ENCODE results near the gene OR4C45.
A peak's percentile ranks its signal among the peaks of the same experiment; 100 is the strongest.
"Not testable (repeated sequence)": the region's sequence is repeated elsewhere in the genome, so short reads cannot be mapped to it uniquely, and the experiment has no call there.

Gene OR4C45

DNA sequence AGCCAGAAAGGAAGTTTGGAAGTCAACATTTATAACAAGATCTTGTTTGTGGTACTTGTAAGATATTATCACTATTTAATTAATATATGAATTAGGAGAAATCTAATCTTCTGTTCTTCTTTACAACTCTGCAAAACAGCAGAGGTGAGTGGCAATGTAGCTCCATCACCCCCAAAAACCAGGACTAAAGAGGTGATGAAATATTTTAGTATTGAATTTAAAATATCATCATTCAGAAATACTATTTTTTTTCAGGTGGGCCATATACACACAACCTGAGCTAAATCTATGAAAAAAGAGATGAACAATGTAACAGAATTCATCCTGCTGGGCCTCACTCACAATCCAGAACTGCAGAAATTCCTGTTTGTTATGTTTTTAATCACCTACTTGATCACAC is at the start of gene OR4C45:
TSS of gene OR4C45 (plus strand) at position 301 of the 400 bp plus-strand sequence.
- no peak for DNase-seq (ENCODE audit: low read depth in 2 of 2)

- DNase-seq (ENCODE audit: low read depth in 2 of 2) = peak; percentile 3 to 6
These were observed 37.1 kb upstream of the OR4C45 start for GRCh38 chr11:49995565-49995964.

GRCh38 chr11:50030193-50030592 is 2.5 kb upstream of the OR4C45 start:
- DNase-seq (ENCODE audit: low read depth in 2 of 2) = no peak

DNA sequence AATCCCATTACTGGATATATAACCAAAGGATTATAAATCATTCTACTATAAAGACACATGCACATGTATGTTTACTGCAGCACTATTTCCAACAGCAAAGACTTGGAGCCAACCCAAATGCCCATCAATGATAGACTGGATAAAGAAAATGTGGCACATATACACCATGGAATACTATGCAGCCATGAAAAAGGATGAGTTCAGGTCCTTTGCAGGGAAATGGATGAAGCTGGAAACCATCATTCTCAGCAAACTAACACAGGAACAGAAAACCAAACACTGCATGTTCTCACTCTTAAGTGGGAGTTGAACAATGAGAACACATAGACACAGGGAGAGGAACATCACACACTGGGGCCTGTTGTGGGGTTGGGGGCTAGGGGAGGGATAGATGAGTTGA is 3.6 kb downstream of the OR4C45 start:
- DNase-seq (ENCODE audit: low read depth in 2 of 2) = not testable (repeated sequence)

DNA sequence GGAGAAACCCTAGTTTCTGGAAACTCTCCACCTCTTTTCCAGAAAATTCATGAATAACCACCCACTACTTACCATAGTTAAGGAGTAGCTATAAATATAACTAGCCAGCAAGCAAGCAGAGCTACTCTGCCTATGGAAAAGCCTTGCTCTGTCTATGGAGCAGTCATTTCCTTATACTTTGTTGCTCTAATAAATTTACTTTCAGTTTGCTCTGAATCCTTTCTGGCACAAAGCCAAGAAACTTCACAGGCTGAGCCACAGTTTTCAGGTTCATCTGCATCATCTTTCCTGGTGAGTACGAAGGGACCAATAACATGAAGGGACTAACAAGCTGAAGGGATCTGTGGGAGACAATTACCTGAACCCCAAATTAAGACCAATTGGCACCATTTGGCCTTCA is 4.6 kb downstream of the OR4C45 start:
- no peak for DNase-seq (ENCODE audit: low read depth in 2 of 2)

DNA sequence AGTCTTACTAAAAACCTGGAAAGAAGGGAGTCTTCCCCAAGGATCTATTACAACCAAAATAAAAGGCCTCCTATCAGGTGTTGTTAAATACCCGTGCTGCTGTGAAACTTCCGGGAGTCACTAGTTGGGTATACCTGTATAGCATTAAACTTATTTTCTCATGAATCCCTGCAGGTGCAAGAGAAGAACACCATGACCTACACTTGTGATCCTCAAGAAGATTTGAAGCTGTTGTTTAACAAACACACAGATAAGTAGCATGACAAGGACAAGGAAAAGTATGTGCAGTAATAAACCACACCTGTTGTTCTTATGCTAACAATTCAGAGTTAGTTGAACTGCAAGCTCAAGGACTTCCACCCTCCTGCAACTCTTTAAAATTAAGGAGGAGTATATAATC is 12.0 kb downstream of the OR4C45 start:
- DNase-seq (ENCODE audit: low read depth in 2 of 2) = no peak

DNA sequence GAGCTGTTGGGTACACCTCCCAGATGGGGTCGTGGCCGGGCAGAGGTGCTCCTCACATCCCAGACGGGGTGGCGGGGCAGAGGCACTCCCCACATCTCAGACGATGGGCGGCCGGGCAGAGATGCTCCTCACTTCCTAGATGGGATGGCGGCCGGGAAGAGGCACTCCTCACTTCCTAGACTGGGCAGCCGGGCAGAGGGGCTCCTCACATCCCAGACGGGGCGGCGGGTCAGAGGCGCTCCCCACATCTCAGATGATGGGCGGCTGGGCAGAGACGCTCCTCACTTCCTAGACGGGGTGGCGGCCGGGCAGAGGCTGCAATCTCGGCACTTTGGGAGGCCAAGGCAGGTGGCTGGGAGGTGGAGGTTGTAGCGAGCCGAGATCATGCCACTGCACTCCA is 30.4 kb downstream of the OR4C45 start:
- not testable (repeated sequence) for DNase-seq (ENCODE audit: low read depth in 2 of 2)

- DNase-seq (ENCODE audit: low read depth in 2 of 2) = no peak
These were observed 37.7 kb downstream of the OR4C45 start for GRCh38 chr11:50070389-50070788.

DNA sequence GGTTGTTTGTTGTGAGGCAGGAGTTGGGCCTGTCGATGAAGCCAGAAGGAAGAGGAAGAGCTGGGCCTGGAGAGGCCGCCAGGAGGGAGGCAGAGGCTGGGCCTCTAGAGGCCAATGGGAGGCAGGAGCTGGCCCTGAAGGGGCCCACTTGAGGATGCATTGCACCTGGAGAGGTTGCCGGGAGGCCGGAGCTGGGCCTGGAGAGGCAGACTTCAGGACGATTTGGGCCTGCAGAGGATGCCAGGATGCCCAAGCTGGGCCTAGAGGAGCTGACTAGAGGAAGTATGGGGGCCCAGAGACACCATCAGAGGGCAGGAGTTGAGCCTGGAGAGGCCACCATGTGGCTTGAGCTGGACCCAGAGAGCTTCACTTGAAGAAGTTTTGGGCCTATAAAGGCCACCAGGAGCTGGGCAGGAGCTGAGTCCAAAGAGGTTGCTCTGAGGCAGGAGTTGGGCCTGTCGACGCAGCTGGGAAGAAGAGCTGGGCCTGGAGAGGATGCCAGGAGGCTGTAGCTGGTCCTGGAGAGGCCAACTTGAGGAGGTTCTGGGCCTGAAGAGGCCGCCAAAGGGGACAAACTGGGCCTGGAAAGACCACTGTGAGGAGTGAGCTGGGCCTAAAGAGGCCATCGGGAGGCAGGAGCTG is 39.0 kb downstream of the OR4C45 start:
- no peak for DNase-seq (ENCODE audit: low read depth in 2 of 2)

DNA sequence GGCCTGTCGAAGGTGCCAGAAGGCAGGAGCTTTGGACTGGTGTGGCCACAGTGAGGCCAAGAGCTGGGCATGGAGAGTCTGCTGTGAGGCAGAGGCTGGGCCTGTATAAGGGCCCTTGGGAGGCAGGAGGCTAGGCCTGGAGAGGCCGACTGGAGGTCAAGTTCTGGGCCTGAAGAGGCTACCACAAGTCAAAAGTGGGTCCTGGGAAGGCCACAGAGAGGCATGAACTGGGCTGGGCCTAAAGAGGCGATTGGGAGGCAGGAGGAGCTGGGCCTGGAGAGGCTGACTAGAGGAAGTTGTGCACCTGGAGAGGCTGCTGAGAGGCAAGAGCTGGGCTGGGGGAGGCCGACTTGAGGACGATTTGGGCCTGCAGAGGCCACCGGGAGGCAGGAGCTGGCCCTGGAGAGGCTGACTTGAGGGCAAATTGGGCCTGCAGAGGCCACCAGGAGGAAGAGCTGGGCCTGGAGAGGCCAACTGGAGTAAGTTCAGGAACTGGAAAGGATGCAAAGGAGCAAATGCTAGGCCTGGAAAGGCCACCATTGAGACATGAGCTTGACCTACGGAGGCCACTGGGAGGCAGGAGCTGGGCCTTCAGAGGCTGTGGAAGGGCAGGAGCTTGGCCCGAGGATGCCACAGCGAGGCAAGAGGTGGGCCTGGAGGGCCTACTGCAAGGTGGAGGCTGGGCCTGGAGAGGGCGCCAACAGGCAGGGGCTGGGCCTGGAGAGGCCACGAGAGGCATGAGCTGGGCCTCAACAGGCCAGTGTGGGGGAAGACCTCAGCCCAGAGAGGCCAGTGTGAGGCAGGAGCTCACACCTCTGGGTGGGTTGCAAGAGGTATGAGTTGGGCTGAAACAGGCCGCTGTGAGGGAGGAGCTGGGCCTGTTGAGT is 39.8 kb downstream of the OR4C45 start:
- no peak for DNase-seq (ENCODE audit: low read depth in 2 of 2)

DNA sequence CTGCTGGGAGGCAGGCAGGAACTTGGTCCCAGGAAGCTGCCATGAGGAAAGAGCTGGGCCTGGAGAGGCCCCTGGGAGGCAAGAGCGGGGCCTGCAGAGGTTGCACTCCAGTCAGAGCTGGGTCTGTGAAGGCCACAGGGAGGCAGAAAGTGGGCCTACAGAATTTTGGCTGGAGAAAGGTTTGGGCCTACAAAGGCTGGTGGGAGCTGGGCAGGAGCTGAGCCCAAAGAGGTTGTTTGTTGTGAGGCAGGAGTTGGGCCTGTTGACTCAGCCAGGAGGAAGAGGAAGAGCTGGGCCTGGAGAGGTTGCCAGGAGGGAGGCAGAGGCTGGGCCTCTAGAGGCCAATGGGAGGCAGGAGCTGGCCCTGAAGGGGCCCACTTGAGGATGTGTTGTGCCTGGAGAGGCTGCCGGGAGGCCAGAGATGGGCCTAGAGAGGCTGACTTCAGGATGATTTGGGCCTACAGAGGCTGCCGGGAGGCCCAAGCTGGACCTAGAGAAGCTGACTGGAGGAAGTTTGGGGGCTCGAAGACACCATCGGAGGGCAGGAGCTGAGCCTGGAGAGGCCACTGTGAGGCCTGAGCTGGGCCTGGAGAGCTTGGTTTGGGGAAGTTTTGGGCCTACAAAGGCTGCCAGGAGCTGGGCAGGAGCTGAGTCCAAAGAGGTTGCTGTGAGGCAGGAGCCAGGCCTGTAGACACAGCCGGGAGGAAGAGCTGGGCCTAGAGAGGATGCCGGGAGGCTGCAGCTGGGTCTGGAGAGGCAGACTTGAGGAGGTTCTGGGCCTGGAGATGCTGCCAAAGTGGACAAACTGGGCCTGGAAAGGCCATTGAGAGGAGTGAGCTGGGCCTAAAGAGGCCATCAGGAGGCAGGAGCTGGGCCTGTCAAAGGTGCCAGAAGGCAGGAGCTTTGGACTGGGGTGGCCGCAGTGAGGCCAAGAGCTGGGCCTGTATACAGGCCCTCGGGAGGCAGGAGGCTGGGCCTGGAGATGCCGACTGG is 40.7 kb downstream of the OR4C45 start:
- DNase-seq (ENCODE audit: low read depth in 2 of 2) = no peak

- no peak for DNase-seq (ENCODE audit: low read depth in 2 of 2)
These were observed 41.5 kb downstream of the OR4C45 start for GRCh38 chr11:50074161-50074560.

- no peak for DNase-seq (ENCODE audit: low read depth in 2 of 2)
These were observed 43.2 kb downstream of the OR4C45 start for GRCh38 chr11:50075856-50076255.

- DNase-seq (ENCODE audit: low read depth in 2 of 2) = no peak
These were observed 44.9 kb downstream of the OR4C45 start for GRCh38 chr11:50077526-50077925.

GRCh38 chr11:50078001-50078400 is 45.3 kb downstream of the OR4C45 start:
- no peak for DNase-seq (ENCODE audit: low read depth in 2 of 2)

GRCh38 chr11:50078946-50079345 is 46.3 kb downstream of the OR4C45 start:
- DNase-seq (ENCODE audit: low read depth in 2 of 2) = not testable (repeated sequence)

DNA sequence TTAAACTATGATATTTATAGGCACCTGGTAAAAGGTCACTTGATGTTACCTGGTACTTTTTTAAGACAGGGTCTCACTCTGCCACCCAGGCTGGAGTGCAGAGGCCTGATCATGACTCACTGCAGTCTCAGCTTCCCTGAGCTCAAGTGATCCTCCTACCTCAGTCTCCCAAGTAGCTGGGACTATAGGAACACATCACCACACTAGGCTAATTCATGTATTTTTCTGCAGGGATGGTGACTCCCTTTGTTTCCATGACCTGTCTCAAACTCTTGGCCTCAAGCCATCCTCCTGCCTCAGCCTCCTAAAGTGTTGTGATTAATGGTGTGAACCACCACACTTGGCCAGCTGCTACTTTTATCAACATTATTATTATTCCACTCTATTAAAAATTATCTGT is 47.6 kb downstream of the OR4C45 start:
- DNase-seq (ENCODE audit: low read depth in 2 of 2) = no peak
